ENCODE measurements around the gene FDX2.
A peak's percentile ranks its signal among the peaks of the same experiment; 100 is the strongest.

The FDX2 gene

GRCh38 chr19:10295847-10296591 lies 19.8 kb downstream of the FDX2 start:
- TF ChIP-seq, protein P1, sequence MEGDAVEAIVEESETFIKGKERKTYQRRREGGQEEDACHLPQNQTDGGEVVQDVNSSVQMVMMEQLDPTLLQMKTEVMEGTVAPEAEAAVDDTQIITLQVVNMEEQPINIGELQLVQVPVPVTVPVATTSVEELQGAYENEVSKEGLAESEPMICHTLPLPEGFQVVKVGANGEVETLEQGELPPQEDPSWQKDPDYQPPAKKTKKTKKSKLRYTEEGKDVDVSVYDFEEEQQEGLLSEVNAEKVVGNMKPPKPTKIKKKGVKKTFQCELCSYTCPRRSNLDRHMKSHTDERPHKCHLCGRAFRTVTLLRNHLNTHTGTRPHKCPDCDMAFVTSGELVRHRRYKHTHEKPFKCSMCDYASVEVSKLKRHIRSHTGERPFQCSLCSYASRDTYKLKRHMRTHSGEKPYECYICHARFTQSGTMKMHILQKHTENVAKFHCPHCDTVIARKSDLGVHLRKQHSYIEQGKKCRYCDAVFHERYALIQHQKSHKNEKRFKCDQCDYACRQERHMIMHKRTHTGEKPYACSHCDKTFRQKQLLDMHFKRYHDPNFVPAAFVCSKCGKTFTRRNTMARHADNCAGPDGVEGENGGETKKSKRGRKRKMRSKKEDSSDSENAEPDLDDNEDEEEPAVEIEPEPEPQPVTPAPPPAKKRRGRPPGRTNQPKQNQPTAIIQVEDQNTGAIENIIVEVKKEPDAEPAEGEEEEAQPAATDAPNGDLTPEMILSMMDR (IDR thresholded peaks at IDR 0.05; ENCODE audit: insufficient read depth, low read depth, low read length, missing control alignments): no peak
- DNase-seq (ENCODE audit: low read depth): no peak
- peak overlapping the region; percentile 52 for H3K4me3 ChIP-seq (ENCODE audit: low read depth, low read length)

- peak; percentile 84 for DNase-seq (ENCODE audit: low read depth)
- TF ChIP-seq, protein P1 (IDR thresholded peaks at IDR 0.05; ENCODE audit: insufficient read depth, low read depth, low read length, missing control alignments): peak; percentile 8
- H3K4me3 ChIP-seq (ENCODE audit: low read depth, low read length): peak overlapping the region; percentile 52
These were observed 20.4 kb downstream of the FDX2 start for GRCh38 chr19:10295305-10295846.

GRCh38 chr19:10294368-10294697 lies 21.5 kb downstream of the FDX2 start:
- TF ChIP-seq, protein P1 (IDR thresholded peaks at IDR 0.05; ENCODE audit: insufficient read depth, low read depth, low read length, missing control alignments): no peak
- no peak overlapping the region for H3K4me3 ChIP-seq (ENCODE audit: low read depth, low read length)
- DNase-seq (ENCODE audit: low read depth): no peak

DNA sequence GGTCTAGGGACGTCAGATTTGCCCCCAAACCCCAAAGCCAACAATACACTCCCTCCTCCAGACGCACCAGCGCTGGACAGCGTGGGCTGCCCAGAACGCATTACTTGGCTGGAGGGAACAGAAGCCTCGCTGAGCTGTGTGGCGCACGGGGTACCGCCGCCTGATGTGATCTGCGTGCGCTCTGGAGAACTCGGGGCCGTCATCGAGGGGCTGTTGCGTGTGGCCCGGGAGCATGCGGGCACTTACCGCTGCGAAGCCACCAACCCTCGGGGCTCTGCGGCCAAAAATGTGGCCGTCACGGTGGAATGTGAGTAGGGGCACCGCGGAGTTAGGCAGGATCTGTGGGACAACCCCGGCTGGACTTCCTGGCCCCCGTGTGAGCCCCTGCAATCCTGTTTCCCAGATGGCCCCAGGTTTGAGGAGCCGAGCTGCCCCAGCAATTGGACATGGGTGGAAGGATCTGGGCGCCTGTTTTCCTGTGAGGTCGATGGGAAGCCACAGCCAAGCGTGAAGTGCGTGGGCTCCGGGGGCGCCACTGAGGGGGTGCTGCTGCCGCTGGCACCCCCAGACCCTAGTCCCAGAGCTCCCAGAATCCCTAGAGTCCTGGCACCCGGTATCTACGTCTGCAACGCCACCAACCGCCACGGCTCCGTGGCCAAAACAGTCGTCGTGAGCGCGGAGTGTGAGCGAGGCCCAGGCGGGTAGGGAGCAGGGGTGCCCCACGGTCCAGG lies 22.0 kb downstream of the FDX2 start:
- no peak for DNase-seq (ENCODE audit: low read depth)
- H3K4me3 ChIP-seq (ENCODE audit: low read depth, low read length): no peak overlapping the region
- TF ChIP-seq, protein P1 (IDR thresholded peaks at IDR 0.05; ENCODE audit: insufficient read depth, low read depth, low read length, missing control alignments): no peak

GRCh38 chr19:10292789-10293636 lies 22.8 kb downstream of the FDX2 start:
- H3K4me3 ChIP-seq (ENCODE audit: low read depth, low read length): peak overlapping the region; percentile 37
- TF ChIP-seq, protein P1 (IDR thresholded peaks at IDR 0.05; ENCODE audit: insufficient read depth, low read depth, low read length, missing control alignments): no peak
- DNase-seq (ENCODE audit: low read depth): no peak

GRCh38 chr19:10292206-10292788 lies 23.5 kb downstream of the FDX2 start:
- TF ChIP-seq, protein P1 (IDR thresholded peaks at IDR 0.05; ENCODE audit: insufficient read depth, low read depth, low read length, missing control alignments): no peak
- peak; percentile 95 for DNase-seq (ENCODE audit: low read depth)
- peak overlapping the region; percentile 75 for H3K4me3 ChIP-seq (ENCODE audit: low read depth, low read length)

Data from GM12865 (cell line).